Measurements from ENCODE around the gene CASQ2. TPM values are rescaled to one million over a fixed set of nuclear protein-coding genes. Genes with fewer than 3 reads are reported as not detected.

The CASQ2 gene
- total RNA-seq, 6 experiments from 2014 or later = not detected

DNA sequence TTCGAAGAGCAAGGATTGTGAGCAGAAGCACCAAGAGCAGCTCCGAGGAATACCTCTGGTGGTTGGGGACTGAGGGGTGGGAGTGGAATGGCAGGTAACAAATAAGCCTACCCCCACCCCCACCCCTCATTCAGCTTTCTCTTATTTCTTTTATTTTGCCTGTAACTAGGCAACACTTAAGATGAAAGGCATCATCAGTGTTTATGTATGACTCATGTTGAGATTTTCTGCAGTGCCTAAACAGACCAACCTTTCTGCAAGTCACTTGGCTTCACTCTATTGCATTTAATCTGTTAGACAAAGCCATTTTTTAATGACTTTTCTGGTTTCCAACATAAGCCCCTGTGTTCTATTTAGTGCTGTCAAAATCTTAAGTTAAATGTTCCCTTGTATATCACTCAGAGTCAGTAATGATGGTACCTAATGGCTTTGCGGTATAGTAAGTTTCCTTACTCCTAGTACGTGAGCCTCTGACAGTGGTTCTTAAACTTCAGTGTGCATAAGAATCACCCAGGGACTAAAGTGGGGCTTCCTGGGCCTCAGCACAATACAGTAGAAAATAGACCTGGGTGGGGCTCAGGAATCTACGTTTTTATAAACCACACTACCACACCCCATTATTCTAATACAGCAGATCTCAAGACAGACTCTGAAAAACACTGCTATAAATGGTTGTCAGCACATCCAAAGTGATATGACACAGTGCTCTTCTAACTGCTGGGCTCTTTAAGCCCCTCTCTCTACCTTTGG is 19.9 kb downstream of the CASQ2 start:
- Mint-ChIP-seq H3K27me3 (ENCODE audit: insufficient read depth) (peaks cover 34% of the 10 kb centered on the region), H3K36me3 (ENCODE audit: low read depth) (no peaks in the 10 kb centered on the region), H3K4me1 (ENCODE audit: low read depth) (peaks cover 8% of the 10 kb centered on the region), H3K27ac (peak overlapping the region; percentile 72), H3K4me3 (no peak overlapping the region), H3K9me3 (no peaks in the 10 kb centered on the region)
- TF ChIP-seq, protein P1, sequence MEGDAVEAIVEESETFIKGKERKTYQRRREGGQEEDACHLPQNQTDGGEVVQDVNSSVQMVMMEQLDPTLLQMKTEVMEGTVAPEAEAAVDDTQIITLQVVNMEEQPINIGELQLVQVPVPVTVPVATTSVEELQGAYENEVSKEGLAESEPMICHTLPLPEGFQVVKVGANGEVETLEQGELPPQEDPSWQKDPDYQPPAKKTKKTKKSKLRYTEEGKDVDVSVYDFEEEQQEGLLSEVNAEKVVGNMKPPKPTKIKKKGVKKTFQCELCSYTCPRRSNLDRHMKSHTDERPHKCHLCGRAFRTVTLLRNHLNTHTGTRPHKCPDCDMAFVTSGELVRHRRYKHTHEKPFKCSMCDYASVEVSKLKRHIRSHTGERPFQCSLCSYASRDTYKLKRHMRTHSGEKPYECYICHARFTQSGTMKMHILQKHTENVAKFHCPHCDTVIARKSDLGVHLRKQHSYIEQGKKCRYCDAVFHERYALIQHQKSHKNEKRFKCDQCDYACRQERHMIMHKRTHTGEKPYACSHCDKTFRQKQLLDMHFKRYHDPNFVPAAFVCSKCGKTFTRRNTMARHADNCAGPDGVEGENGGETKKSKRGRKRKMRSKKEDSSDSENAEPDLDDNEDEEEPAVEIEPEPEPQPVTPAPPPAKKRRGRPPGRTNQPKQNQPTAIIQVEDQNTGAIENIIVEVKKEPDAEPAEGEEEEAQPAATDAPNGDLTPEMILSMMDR (IDR thresholded peaks at IDR 0.05) = no peak
- peak; percentile 57 for DNase-seq

DNA sequence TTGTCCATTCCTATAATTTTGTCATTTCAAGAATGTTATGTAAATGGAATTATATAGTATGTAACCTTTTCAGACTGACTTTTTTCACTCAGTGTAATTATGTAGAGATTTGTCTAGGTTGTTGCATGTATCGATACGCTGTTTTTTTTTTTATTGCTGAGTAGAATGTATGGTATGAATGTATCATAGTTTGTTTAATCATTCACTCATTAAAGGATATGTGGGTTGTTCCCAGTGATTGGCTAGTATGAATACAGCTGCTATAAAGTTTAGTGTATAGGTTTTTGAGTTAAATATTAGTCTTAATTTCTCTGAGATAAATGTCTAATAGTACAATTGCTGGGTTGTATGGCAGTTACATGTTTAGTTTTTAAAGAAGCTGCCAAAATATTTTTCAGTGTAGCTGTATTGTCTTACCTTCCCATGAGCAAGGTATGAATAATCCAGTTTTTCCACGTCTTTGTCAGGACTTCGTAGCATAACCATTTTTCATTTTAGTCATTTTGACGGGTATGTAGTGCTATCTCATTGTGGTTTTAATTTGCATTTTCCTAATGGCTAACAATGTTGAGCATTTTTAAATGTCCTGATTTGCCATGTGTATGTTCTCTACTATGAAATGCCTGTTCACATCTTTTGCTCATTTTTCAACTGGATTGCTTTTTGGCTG is 22.4 kb downstream of the CASQ2 start:
- TF ChIP-seq, protein P1 (IDR thresholded peaks at IDR 0.05) = no peak
- H3K27me3 Mint-ChIP-seq (ENCODE audit: insufficient read depth) = peaks cover 15% of the 10 kb centered on the region
- H3K27ac Mint-ChIP-seq = no peak overlapping the region
- peaks cover 8% of the 10 kb centered on the region for H3K4me1 Mint-ChIP-seq (ENCODE audit: low read depth)
- no peaks in the 10 kb centered on the region for H3K9me3 Mint-ChIP-seq
- H3K4me3 Mint-ChIP-seq = no peak overlapping the region
- no peak for DNase-seq
- no peaks in the 10 kb centered on the region for H3K36me3 Mint-ChIP-seq (ENCODE audit: low read depth)

DNA sequence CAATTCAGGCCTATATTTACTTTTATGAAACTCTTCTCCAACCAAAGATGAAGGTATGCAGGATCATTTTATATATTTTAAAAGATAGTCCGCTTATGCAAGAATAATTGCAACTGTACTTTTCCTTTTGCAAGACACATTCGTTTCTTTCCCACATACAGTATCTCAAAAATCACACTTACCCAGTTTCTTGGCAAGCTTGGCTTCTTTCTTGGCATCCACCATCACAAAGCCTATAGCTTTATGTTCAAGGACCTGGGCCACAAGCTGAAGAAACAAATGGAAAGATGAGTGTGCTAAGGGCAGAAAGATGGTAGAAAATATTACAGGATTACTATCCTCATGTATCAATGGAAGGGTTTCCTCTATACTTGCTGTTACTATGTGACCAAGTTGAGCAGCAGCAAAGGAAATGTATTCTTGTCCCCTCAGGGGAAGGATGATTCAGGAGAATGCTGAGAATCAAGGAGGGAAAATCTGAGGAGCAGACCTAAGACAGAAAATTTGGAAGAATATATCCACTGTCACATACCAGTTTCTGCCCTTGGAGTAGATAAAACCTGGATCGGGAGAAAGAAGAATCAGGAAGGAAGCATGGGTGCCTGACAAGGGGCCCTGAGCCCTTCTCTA is 23.8 kb downstream of the CASQ2 start:
- no peaks in the 10 kb centered on the region for H3K9me3 Mint-ChIP-seq
- DNase-seq = no peak
- TF ChIP-seq, protein P1 (IDR thresholded peaks at IDR 0.05) = no peak
- no peaks in the 10 kb centered on the region for H3K36me3 Mint-ChIP-seq (ENCODE audit: low read depth)
- H3K27ac Mint-ChIP-seq = no peak overlapping the region
- no peak overlapping the region for H3K4me3 Mint-ChIP-seq
- H3K4me1 Mint-ChIP-seq (ENCODE audit: low read depth) = peaks cover 8% of the 10 kb centered on the region
- H3K27me3 Mint-ChIP-seq (ENCODE audit: insufficient read depth) = peaks cover 15% of the 10 kb centered on the region

DNA sequence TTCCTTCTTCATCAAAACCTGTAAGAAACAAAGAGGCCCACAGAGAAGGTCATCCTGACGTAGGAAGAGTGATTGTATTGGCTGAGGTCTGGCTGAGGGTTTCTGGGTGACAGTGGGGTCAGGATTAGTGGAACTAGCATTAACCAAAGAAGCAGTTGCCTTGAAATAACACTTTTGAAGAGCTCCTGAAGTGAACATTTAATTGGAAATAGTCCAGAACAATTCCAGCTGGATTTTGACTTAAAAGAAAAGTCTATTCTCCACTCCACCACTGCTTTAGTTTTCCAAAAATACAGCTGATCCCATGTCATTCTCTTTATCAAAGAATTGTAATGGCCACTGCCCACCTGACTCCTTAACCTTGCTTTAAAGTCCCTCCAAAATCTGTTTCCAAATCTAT is 27.7 kb downstream of the CASQ2 start:
- peaks cover 20% of the 10 kb centered on the region for H3K27me3 Mint-ChIP-seq (ENCODE audit: insufficient read depth)
- TF ChIP-seq, protein P1 (IDR thresholded peaks at IDR 0.05) = no peak
- no peak overlapping the region for H3K27ac Mint-ChIP-seq

DNA sequence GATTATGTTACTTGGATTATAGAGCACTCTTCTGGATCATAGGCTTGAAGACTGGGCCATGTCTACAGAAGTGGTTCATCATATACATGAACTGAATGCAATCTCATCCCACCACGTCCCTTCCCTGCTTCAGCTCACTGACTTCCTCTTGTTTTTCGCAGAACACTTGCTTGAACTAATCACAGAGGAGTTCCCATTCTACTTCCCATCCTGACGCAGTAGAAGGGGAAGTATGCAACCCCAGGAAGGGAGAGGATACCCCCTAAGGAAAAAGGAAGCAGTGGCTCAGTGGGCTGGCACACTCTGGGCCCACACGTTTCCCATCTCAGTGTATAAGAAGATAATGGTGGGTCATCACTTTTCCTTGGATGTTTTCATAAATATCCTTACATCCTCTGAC is 36.2 kb downstream of the CASQ2 start:
- Mint-ChIP-seq H3K9me3 (no peaks in the 10 kb centered on the region), H3K4me1 (ENCODE audit: low read depth) (peaks cover 12% of the 10 kb centered on the region), H3K27ac (no peak overlapping the region), H3K4me3 (no peak overlapping the region), H3K27me3 (ENCODE audit: insufficient read depth) (peaks cover 29% of the 10 kb centered on the region), H3K36me3 (ENCODE audit: low read depth) (no peaks in the 10 kb centered on the region)
- TF ChIP-seq, protein P1 (IDR thresholded peaks at IDR 0.05) = no peak
- no peak for DNase-seq

More for the DNA sequence above, 27.7 kb downstream of the CASQ2 start:
- no peak for DNase-seq
- H3K9me3 Mint-ChIP-seq = no peaks in the 10 kb centered on the region
- no peak overlapping the region for H3K4me3 Mint-ChIP-seq
- no peaks in the 10 kb centered on the region for H3K4me1 Mint-ChIP-seq (ENCODE audit: low read depth)
- no peaks in the 10 kb centered on the region for H3K36me3 Mint-ChIP-seq (ENCODE audit: low read depth)

All from HFFc6 (cell line).